ENCODE results near the gene TEX10. TPM values are rescaled to one million over a fixed set of nuclear protein-coding genes. Genes with fewer than 3 reads are reported as not detected.

The TEX10 gene
- total and polyA plus RNA-seq, 9 donors, result 21.5 to 26.3 (median 22.3) TPM

DNA sequence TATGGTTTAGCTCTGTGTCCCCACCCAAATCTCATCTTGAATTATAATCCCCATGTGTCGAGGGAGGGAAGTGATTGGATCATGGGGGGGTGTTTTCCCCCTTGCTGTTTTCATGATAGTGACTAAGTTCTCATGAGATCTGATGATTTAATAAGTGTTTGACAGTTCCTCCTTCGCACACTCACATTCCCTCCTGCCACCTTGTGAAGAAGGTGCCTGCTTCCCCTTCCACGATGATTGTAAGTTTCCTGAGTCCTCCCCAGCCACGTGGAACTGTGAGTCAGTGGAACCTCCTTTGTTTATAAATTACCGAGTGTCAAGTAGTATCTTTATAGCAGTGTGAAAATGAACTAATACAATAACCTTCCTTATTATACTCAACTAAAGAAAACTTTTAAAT lies 24.3 kb upstream of the TEX10 start:
- Histone ChIP-seq H3K27ac (ENCODE audit: low read length) (no peak overlapping the region), H3K4me1 (ENCODE audit: control insufficient read depth, insufficient read depth, low read length) (no peaks in the 10 kb centered on the region), H3K4me3 (ENCODE audit: low read length) (no peak overlapping the region), H3K36me3 (ENCODE audit: control insufficient read depth, insufficient read depth, low read length) (no peaks in the 10 kb centered on the region), H3K9me3 (replicated peaks; ENCODE audit: control insufficient read depth, low read depth, low read length) (no peaks in the 10 kb centered on the region), H3K27me3 (ENCODE audit: control insufficient read depth, insufficient read depth, low read length) (no peaks in the 10 kb centered on the region)
- no peak for DNase-seq
- no CpG with 5 or more reads among the region's 5 CpGs for WGBS (ENCODE audit: insufficient coverage)

GRCh38 chr9:100375658-100376057 lies 22.9 kb upstream of the TEX10 start:
- WGBS (ENCODE audit: insufficient coverage), result 83% methylated on average over 2 of the region's 5 CpGs
- DNase-seq, result no peak
- Histone ChIP-seq H3K36me3 (ENCODE audit: control insufficient read depth, insufficient read depth, low read length) (no peaks in the 10 kb centered on the region), H3K4me3 (ENCODE audit: low read length) (no peak overlapping the region), H3K27ac (ENCODE audit: low read length) (no peak overlapping the region), H3K9me3 (replicated peaks; ENCODE audit: control insufficient read depth, low read depth, low read length) (no peaks in the 10 kb centered on the region), H3K27me3 (ENCODE audit: control insufficient read depth, insufficient read depth, low read length) (no peaks in the 10 kb centered on the region), H3K4me1 (ENCODE audit: control insufficient read depth, insufficient read depth, low read length) (no peaks in the 10 kb centered on the region)

GRCh38 chr9:100372648-100373047 lies 19.9 kb upstream of the TEX10 start:
- Histone ChIP-seq H3K9me3 (replicated peaks; ENCODE audit: control insufficient read depth, low read depth, low read length) (peaks cover 6% of the 10 kb centered on the region), H3K4me1 (ENCODE audit: control insufficient read depth, insufficient read depth, low read length) (no peaks in the 10 kb centered on the region), H3K27me3 (ENCODE audit: control insufficient read depth, insufficient read depth, low read length) (no peaks in the 10 kb centered on the region), H3K36me3 (ENCODE audit: control insufficient read depth, insufficient read depth, low read length) (no peaks in the 10 kb centered on the region), H3K4me3 (ENCODE audit: low read length) (no peak overlapping the region), H3K27ac (ENCODE audit: low read length) (no peak overlapping the region)
- DNase-seq, result no peak
- WGBS (ENCODE audit: insufficient coverage), result no CpG with 5 or more reads among the region's 3 CpGs

DNA sequence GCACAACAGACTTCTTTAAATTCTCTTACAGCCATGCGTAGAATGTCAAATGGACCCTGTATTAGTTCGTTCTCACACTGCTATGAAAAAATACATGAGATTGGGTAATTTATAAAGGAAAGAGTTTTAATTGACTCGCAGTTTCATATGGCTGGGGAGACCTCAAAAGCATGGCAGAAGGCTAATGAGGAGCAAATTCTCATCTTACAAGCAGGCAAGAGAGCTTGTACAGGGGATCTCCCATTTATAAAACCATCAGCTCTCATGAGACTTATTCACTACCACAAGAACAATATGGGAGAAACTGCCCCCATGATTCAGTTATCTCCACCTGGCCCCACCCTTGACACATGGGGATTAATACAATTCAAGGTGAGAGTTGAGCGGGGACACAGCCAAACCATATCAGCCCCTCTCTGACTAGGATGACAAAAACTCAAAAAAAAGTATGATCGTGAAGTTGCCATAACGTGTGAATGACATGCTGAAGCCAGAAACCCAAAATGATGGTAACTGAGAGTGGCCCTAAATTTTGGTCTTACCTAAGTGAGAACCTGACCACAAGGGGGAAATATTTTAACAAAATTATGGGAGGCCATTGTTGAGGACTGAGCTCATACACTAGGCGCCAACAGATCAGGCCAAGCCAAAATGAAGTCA lies 17.5 kb upstream of the TEX10 start:
- H3K27me3 ChIP-seq (ENCODE audit: control insufficient read depth, insufficient read depth, low read length), result no peaks in the 10 kb centered on the region
- H3K36me3 ChIP-seq (ENCODE audit: control insufficient read depth, insufficient read depth, low read length), result no peaks in the 10 kb centered on the region
- H3K4me3 ChIP-seq (ENCODE audit: low read length), result no peak overlapping the region
- 100% methylated on average over 1 of the region's 7 CpGs for WGBS (ENCODE audit: insufficient coverage)
- H3K4me1 ChIP-seq (ENCODE audit: control insufficient read depth, insufficient read depth, low read length), result no peaks in the 10 kb centered on the region
- no peak overlapping the region for H3K27ac ChIP-seq (ENCODE audit: low read length)
- no peak for DNase-seq
- peaks cover 7% of the 10 kb centered on the region for H3K9me3 ChIP-seq (replicated peaks; ENCODE audit: control insufficient read depth, low read depth, low read length)

- no peak for DNase-seq
- H3K36me3 ChIP-seq (ENCODE audit: control insufficient read depth, insufficient read depth, low read length), result no peaks in the 10 kb centered on the region
- WGBS (ENCODE audit: insufficient coverage), result 95% methylated on average over 5 of the region's 9 CpGs
- no peaks in the 10 kb centered on the region for H3K27me3 ChIP-seq (ENCODE audit: control insufficient read depth, insufficient read depth, low read length)
- no peaks in the 10 kb centered on the region for H3K4me1 ChIP-seq (ENCODE audit: control insufficient read depth, insufficient read depth, low read length)
- no peak overlapping the region for H3K4me3 ChIP-seq (ENCODE audit: low read length)
- H3K27ac ChIP-seq (ENCODE audit: low read length), result no peak overlapping the region
- peaks cover 7% of the 10 kb centered on the region for H3K9me3 ChIP-seq (replicated peaks; ENCODE audit: control insufficient read depth, low read depth, low read length)
These were observed 15.9 kb upstream of the TEX10 start for GRCh38 chr9:100368672-100369071.

- 88% methylated on average over 3 of the region's 5 CpGs for WGBS (ENCODE audit: insufficient coverage)
- H3K4me3 ChIP-seq (ENCODE audit: low read length), result no peak overlapping the region
- no peaks in the 10 kb centered on the region for H3K27me3 ChIP-seq (ENCODE audit: control insufficient read depth, insufficient read depth, low read length)
- peaks cover 7% of the 10 kb centered on the region for H3K9me3 ChIP-seq (replicated peaks; ENCODE audit: control insufficient read depth, low read depth, low read length)
- DNase-seq, result no peak
- no peak overlapping the region for H3K27ac ChIP-seq (ENCODE audit: low read length)
- no peaks in the 10 kb centered on the region for H3K4me1 ChIP-seq (ENCODE audit: control insufficient read depth, insufficient read depth, low read length)
- no peaks in the 10 kb centered on the region for H3K36me3 ChIP-seq (ENCODE audit: control insufficient read depth, insufficient read depth, low read length)
These were observed 13.4 kb upstream of the TEX10 start for GRCh38 chr9:100366121-100366520.

DNA sequence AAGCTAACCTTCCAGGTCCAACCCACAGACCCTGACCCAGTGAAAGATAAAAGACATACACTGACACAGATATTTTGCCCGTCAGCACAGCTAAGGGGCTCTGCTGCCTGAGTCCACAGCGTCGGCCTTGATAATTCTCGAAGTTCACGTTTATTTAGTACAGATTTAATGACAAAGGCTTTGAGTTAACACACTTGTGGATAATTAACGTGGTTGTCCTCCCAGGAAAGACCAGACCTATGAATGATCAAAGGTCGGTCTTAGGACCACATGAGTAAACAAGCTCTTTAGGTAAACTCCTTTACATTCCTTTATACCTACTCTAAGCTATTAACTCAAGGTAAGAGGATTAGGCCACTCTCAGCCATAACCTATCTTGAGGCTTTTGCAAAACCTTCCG lies 11.3 kb upstream of the TEX10 start:
- DNase-seq, result no peak
- no peaks in the 10 kb centered on the region for H3K36me3 ChIP-seq (ENCODE audit: control insufficient read depth, insufficient read depth, low read length)
- H3K4me3 ChIP-seq (ENCODE audit: low read length), result no peak overlapping the region
- peaks cover 7% of the 10 kb centered on the region for H3K9me3 ChIP-seq (replicated peaks; ENCODE audit: control insufficient read depth, low read depth, low read length)
- H3K27me3 ChIP-seq (ENCODE audit: control insufficient read depth, insufficient read depth, low read length), result no peaks in the 10 kb centered on the region
- WGBS (ENCODE audit: insufficient coverage), result 99% methylated on average over 8 of the region's 8 CpGs
- H3K4me1 ChIP-seq (ENCODE audit: control insufficient read depth, insufficient read depth, low read length), result no peaks in the 10 kb centered on the region
- no peak overlapping the region for H3K27ac ChIP-seq (ENCODE audit: low read length)

DNA sequence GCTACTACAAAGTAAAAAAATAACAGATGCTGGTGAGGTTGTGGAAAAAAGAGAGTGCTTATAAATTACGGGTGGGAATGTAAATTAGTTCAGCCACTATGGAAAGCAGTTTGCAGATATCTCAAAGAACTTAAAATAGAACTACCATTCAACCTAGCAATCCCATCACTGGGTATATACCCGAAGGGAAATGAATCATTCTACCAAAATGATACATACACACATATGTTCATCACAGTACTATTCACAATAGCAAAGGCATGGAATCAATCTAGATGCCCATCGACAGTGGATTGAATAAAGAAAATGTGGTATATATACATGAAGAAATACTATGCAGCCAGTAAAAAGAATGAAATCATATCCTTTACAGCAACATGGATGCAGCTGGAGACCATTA lies 6.3 kb upstream of the TEX10 start:
- DNase-seq, result no peak
- H3K36me3 ChIP-seq (ENCODE audit: control insufficient read depth, insufficient read depth, low read length), result peaks cover 3% of the 10 kb centered on the region
- H3K9me3 ChIP-seq (replicated peaks; ENCODE audit: control insufficient read depth, low read depth, low read length), result no peaks in the 10 kb centered on the region
- H3K4me1 ChIP-seq (ENCODE audit: control insufficient read depth, insufficient read depth, low read length), result no peaks in the 10 kb centered on the region
- WGBS (ENCODE audit: insufficient coverage), result no CpG with 5 or more reads among the region's 3 CpGs
- H3K27ac ChIP-seq (ENCODE audit: low read length), result no peak overlapping the region
- no peak overlapping the region for H3K4me3 ChIP-seq (ENCODE audit: low read length)
- H3K27me3 ChIP-seq (ENCODE audit: control insufficient read depth, insufficient read depth, low read length), result no peaks in the 10 kb centered on the region

GRCh38 chr9:100357501-100357900 lies 4.8 kb upstream of the TEX10 start:
- no peaks in the 10 kb centered on the region for H3K27me3 ChIP-seq (ENCODE audit: control insufficient read depth, insufficient read depth, low read length)
- peaks cover 2% of the 10 kb centered on the region for H3K4me1 ChIP-seq (ENCODE audit: control insufficient read depth, insufficient read depth, low read length)
- H3K4me3 ChIP-seq (ENCODE audit: low read length), result no peak overlapping the region
- H3K9me3 ChIP-seq (replicated peaks; ENCODE audit: control insufficient read depth, low read depth, low read length), result no peaks in the 10 kb centered on the region
- WGBS (ENCODE audit: insufficient coverage), result no CpG with 5 or more reads among the region's 1 CpG
- no peak for DNase-seq
- peaks cover 3% of the 10 kb centered on the region for H3K36me3 ChIP-seq (ENCODE audit: control insufficient read depth, insufficient read depth, low read length)
- no peak overlapping the region for H3K27ac ChIP-seq (ENCODE audit: low read length)

GRCh38 chr9:100355561-100355960 lies 2.8 kb upstream of the TEX10 start:
- WGBS (ENCODE audit: insufficient coverage), result no CpG with 5 or more reads among the region's 2 CpGs
- no peak for DNase-seq
- H3K36me3 ChIP-seq (ENCODE audit: control insufficient read depth, insufficient read depth, low read length), result peaks cover 3% of the 10 kb centered on the region
- no peaks in the 10 kb centered on the region for H3K9me3 ChIP-seq (replicated peaks; ENCODE audit: control insufficient read depth, low read depth, low read length)
- no peaks in the 10 kb centered on the region for H3K27me3 ChIP-seq (ENCODE audit: control insufficient read depth, insufficient read depth, low read length)
- H3K27ac ChIP-seq (ENCODE audit: low read length), result no peak overlapping the region
- peaks cover 2% of the 10 kb centered on the region for H3K4me1 ChIP-seq (ENCODE audit: control insufficient read depth, insufficient read depth, low read length)
- no peak overlapping the region for H3K4me3 ChIP-seq (ENCODE audit: low read length)

Data from muscle of leg (tissue), 11 donors.